Loucy (cell line): ENCODE results near the gene GAS6.

Experiments used
- EZH2phosphoT487 ChIP-seq: fragments of 200-600 bp; IDR thresholded peaks from 2 replicates; pipeline ENCODE4 v1.6.1; 2018; ENCODE audit warnings: antibody characterized with exemption, mild to moderate bottlenecking, moderate library complexity, borderline replicate concordance
- TF ChIP-seq, protein P1 (sequence below): fragments of 200-600 bp; sonication (generic); conservative IDR thresholded peaks from 2 replicates; pipeline ENCODE4 v1.5.1; 2014; ENCODE audit warnings: mild to moderate bottlenecking, antibody characterized with exemption, low read length

GRCh38 chr13:113789167-113789566 is 74.7 kb downstream of the GAS6 start:
- TF ChIP-seq EZH2phosphoT487: no peak
- TF ChIP-seq, protein P1, sequence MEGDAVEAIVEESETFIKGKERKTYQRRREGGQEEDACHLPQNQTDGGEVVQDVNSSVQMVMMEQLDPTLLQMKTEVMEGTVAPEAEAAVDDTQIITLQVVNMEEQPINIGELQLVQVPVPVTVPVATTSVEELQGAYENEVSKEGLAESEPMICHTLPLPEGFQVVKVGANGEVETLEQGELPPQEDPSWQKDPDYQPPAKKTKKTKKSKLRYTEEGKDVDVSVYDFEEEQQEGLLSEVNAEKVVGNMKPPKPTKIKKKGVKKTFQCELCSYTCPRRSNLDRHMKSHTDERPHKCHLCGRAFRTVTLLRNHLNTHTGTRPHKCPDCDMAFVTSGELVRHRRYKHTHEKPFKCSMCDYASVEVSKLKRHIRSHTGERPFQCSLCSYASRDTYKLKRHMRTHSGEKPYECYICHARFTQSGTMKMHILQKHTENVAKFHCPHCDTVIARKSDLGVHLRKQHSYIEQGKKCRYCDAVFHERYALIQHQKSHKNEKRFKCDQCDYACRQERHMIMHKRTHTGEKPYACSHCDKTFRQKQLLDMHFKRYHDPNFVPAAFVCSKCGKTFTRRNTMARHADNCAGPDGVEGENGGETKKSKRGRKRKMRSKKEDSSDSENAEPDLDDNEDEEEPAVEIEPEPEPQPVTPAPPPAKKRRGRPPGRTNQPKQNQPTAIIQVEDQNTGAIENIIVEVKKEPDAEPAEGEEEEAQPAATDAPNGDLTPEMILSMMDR: no peak
